Stimulated activated CD8-positive, alpha-beta memory T cell treated with anti-CD3 and anti-CD28 coated beads, Interleukin-15, amount 100 ng/mL, for 48 hours (primary cell): Measurements from ENCODE around the gene POLR3A.

Source experiments
- DNase-seq, 2 donors: peaks; one replicate each; pipeline ENCODE4 v3.0.0-alpha.2; 2020; ENCODE audit warnings: low read depth in 2 of 2

The POLR3A gene

DNA sequence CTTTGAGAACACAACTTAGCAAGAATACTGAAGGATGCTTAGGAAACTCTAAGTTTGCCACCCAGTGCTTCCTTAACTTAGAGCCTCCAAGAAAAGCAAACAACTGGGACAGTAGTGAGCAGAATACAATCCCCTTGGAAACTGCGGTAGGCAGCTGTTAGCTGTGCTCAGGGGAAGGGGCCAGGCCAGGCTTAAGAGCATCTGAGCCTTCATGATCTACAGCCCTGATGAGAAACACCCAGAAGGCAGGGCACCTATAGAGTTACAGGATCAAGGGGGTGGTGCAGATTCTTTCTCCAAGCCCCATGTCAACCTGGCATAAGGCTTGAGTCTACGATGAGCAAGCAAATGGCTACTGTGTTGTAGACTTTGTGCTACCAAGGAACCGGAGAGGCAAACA, 51.4 kb downstream of the POLR3A start:
- no peak for DNase-seq

DNA sequence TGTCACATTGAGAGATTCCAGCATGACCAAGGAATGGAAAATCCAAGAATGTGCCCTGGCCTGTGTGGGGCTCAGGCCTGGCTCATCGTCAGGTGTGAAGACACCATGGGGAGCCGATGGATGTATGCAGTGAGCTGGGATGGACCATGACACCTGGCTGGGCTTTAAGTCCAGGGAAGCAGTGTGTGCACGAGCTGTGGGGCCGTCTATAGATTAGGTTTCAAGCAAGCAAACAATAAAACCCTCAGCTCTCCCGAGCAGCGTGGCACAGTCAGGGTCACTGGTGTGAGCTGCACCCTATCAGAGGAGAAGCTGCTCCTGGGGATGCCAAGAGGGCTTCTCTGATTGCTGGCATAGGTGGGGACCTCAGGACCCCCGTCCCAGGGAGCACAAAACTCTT, 52.3 kb downstream of the POLR3A start:
- DNase-seq, result no peak

DNA sequence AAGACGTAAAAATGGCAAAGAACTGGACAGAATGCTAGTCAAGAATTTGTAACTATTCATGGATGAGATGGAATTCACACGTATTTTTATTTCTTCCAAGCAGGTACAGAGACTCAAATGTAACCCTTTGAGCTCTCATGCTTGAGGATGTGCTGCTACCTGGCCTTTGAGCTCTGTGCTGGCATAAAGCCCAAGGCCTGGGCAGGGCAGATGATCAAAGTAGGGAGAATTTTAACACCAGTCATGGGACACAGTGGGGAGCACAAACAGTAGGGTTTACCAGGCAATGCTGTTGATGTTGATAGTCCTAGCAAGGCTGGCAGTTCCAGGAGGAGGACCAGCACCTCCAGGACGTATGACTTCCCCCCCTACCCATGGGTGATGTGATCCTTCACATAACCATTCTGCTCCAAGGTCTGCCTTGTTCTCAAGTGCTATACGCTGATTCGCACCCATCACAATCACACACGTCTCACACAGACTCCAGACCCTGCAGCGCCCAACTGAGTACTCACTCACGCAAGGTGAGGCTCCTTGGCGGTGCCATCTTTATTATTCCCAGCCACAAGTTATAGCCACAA, 54.1 kb downstream of the POLR3A start:
- DNase-seq, result no peak

DNA sequence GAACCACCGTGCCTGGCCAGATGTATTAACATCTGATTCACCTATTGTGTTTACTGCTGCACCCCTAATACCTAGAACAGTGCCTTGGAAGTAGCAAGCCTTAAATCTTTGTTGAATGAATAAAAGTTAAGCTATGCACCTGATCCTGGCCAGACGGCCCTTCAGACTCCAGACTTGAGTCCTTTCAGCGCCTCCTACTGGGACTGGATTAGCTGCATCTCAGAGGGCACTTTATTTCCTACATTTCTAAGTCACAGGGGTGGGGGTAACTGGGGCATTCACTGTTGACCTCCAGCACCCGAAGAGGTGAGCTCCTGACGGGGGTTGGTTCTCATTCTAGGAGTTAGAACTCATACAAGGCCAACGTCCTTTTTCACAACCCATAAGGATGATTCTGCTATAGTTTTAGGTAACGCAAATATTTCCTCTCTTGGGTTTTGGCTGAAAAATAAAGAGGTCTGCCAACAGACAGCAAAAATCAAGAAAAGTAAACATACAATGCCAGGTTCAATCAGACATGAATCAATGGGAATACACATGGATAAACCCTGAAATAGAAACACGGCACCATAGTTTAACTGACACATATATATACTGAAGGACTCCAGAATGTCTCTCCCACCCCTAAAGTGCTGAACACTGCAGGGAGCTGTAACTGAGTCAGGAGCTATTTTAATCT, 54.8 kb downstream of the POLR3A start:
- DNase-seq, result no peak

DNA sequence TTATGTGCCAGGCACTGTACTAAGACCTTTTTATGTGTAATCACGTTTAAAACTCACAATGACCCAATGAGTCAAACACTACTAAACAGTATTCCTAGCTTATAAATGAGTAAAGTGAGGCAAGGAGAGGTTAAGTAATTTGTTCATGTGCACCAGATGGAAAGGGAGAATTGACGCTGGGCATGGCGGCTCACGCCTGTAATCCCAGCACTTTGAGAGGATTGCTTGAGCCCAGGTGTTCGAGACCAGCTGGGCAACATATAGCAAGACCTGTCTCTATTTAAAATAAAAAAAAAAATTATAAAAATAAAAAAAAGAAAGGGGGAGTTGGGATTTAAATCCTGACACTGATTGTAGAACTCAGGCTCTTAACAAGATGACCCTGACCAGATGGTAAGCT, 56.0 kb downstream of the POLR3A start:
- DNase-seq, result no peak

DNA sequence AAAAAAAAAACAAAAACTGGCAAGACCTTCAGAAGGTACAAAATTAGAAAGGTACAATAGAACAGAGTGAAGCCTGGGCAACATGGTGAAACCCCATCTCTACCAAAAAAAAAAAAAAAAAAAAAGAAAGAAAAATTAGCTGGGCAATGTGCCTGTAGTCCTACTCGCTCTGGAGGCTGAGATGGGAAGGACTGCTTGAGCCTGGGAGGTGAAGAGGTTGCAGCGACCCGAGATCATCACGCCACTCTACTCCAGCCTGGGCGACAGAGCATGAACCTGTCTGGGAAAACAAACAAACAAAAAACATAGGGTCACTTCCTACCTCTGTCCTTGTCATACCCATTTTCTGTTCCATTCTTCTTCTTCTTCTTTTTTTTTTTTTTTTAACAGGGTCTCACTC, 57.2 kb downstream of the POLR3A start:
- no peak for DNase-seq

DNA sequence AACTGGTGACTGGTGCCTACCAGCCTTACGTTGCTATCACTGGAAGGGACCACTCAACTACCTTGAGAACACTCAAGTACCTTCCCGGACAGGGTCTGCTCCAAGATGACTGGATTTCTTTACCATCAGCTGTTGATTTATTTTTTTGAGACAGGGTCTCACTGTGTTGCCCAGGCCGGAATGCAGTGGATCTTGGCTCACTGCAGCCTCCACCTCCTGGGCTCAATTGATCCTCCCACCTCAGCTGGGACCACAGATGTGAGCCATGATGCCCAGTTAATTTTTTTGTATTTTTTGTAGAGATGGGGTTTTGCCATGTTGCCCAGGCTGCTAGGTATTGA, 57.5 kb downstream of the POLR3A start:
- DNase-seq, result no peak

DNA sequence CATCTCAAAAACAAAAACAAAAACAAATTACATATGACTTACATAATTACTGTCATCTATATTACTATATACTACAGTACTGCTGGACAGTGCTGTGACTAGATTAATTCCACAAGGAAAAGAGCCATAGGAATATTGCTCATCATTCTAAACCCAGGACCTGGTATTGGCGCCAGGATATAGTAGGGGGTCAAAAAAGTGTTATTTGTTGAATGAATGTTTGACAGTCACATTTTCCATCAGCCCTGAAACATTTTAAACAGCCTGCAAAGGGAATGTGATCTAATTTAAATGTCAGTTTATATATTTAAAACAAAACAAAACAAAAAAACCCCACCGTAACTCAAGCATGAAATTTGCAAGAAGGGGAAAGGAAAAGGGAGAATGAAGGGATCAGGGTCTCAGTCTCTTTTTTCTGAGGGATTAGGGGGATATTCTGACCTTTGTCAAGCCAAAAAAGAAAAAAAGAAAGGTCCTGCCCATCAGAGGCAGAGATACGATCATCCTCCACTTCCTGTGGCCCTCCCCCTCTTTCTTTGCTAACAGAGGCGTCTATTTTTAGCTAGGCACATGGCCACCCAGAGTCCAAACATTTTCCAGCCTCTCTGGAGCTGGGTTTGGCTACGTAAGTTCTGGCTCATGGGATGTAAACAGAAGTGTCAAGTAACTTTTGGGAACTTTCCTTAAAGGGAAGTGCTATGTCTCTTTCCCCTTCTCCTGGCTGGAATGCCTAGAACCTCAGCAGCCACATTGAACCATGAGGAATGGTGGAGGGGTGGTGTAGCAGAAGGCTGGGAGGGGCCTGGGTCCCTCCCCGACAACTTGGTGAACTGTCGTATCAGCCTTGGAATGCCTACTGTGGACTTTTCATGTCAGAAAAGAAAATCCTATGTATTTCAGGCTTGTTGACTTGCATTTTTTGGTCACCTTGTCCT, 58.2 kb downstream of the POLR3A start:
- DNase-seq, result no peak

DNA sequence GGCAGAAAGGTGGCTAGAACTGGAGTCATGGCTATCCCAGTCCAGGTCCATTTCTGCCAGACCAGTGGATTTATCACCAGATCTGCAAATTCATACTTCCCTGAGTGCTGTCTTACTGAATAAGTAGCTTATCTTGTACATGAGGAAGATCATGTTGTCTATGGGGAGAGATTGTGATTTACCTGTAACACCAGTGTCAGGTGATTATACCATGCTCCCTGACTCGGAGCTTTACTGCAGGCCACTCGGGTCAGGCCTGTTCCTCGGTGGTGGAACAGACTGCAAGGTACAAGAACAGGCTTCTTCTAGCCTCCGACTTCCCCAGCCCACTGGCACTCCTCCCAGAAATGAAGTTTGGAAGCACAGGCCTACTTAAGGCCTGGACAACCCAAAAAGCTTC, 60.2 kb downstream of the POLR3A start:
- DNase-seq, result no peak

DNA sequence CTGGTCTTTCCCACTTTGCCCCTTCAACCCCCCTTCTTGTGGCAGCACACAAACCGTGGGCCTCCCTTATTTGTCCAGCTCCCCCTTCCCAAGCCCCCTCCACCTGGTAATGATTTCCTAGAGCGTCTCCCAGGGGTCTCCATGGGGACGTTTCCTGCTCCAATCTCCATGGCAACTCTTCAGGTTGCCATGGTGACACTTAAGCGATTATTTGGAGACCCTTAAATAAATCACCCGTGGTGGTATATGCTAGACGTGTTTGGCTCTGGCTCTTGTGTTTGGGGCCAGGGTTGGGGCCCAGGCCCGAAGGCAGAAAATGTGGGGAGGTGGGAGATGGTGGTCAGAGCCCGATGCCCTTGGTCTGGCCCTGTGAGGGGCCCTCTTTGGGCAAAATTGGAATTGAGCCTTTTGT, 61.7 kb downstream of the POLR3A start:
- no peak for DNase-seq

DNA sequence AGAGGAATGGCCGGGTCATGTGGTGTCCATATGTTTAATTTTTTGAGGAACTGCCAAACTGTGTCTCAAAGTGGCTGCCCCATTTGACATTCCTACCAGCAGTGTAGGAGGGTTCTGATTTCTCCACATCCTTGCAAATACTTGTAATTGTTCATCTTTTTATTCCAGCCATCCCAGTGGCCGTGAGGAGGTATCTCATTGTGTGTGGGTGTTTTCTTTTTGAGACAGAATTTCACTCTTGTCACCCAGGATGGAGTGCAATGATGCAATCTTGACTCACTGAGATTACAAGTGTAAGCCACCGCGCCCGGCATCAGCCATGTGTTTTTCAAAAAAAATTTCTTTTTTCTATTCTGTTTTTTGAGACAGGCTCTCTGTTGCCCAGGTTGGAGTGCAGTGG, 64.0 kb downstream of the POLR3A start:
- DNase-seq, result no peak

DNA sequence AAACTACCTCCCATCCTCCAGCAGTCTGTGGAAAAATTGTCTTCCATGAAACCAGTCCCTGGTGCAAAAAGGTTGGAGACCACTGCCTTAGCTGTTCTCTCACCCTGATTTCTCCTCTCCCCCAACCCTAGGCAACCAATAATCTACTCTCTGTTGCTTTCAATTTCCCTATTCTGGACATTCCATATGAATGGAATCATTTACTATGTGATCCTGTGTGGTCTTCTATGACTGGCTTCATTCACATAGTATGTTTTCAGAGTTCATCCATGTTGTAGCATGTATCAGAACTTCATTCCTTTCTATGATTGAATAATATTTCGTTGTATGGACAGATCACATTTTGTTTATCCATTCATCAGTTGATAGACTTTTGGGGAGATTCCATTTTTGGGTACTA, 64.5 kb downstream of the POLR3A start:
- DNase-seq, result no peak

DNA sequence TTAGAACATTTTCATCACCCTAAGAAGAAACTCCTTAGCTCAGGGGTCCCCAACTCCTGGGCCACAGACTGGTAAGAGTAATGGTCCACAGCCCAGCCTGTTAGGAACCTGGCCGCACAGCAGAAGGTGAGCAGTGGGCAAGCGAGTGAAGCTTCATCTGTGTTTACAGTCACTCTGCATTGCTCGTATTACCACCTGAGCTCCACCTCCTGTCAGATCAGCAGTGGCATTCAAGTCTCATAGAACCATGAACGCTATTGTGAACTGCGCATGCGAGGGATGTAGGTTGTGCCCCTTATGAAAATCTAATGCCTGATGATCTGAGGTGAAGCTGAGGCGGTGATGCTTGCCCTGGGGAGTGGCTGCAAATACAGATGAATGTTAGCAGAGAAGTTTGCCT, 65.4 kb downstream of the POLR3A start:
- no peak for DNase-seq

DNA sequence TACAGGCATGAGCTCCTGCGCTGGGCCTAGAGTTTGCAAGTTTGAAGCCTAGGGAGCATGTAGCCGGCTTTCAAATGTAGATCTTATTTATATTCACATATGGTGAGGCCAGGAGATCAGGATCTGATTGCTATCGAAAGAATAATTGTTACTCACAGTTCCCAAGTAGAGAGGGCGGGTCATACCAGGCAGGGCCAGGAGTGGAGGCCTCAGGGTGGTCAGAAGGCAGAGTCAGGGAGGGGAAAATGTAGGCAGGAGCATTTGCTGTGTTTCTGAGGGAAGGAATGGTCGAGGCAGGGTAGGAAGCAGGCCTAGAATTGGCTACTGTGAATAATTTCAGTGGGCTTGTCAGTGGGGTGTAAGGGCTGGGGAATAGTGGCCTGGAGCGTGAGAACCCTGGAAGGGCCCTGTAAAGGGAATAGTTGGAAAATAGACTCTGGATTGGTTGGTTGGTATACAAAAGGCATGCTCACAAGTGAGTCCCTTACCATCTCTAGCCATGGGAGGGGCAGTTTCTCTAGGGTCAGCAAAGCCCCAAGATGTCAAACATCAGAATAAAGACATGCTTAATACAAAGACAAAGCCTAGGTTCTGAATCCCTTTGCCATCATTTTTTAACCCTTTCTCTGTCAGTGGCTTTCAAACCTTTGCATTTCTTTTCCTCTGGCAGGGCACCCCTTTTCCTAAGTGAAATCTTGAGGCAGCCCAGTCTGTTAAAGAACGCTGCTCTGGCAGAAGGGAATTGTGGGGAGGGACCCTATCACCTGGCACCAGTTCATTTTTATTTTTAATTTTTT, 66.8 kb downstream of the POLR3A start:
- DNase-seq, result no peak

DNA sequence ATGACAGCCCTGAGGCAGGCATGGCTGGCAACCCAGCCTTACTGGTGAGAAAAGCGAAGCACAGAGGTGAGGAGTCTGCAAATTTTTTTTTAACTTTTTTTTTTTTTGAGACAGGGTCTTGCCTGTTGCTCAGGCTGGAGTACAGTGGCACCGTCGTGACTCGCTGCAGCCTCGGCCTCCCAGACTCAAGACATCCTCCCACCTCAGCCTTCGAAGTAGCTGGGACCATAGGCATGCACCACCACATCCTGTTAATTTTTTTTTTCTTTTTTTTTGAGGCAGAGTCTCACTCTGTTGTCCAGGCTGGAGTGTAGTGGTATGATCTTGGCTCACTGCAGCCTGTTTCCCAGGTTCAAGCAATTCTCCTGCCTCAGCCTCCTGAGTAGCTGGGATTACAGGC, 67.6 kb downstream of the POLR3A start:
- no peak for DNase-seq

DNA sequence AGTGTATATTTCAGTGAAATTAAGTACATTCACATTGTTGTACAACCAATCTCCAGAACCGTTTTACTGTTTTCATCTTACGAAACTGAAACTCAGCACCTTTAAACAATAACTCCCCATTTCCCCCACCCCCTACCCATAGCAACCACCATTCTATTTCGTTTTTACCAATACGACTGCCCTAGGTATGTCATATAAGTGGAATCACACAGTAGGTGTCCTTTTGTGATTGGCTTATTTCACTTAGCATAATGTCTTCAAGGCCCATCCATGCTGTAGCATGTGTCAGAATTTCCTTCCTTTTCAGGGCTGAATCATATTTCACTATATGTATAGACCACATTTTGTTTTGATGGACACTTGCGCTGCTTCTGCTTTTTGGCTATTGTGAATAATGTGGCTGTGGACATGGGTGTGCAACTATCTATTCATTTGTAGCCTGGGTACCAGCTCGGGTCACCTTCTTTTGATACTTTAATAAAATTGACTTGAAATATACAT, 68.4 kb downstream of the POLR3A start:
- DNase-seq, result no peak

DNA sequence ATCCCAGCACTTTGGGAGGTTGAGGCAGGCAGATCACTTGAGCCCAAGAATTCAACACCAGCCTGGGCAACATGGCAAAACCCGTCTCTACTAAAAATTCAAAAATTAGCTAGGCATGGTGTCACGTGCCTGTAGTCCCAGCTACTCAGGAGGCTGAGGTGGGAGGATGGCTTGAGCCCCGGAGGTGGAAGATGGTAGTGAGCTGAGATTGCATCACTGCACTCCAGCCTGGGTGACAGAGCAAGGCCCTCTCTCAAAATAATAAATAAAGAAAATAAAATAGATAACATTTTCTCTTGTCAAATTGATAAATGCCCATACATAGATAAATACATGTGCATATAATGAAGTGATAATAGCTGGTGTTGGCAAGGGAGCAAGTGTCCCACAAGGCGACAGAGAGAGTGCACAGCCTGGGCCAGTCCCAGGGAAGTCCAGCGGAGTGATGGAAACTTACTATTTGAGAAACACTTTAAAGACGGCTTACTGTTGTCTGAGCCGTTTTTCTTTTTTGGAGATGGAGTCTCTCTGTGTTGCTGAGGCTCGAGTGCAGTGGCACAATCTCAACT, 69.3 kb downstream of the POLR3A start:
- no peak for DNase-seq

DNA sequence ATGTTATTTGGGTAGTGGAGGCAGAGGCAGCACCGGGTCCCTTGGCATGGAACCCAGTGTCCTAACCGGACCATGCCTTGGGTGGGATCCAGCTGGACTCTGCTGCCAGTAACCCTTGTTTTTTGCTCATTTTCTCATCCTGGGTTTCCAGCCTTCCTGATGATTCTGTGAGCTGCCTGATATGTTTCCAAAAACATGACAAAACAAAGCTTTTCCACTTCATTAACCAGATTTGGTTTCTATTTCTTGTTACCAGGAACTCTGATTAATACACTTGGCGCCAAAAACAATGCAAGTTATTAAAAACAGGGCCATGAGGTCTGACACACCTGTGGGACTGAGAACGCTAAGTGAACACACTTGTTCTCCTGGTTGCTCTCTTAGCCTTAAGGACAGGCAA, 69.9 kb downstream of the POLR3A start:
- DNase-seq, result no peak

DNA sequence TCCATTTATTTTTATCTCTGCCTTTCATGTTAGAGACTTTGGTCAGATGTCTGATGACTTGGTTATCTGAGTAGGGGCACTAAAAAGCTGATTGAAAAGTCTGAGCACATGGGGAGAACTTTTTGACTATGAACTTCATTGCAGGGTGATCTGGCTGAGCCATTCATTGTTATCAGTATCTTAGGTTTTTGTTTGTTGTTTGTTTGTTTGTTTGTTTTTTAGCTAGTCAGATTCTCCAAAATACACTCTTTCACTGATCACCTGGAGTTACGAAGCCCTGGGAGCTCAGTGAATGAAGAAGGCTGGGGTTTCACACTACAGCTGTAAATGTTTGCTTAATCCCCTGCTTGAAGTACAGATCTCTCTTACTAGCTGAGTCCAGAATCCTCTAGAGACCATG, 74.2 kb downstream of the POLR3A start:
- DNase-seq, result no peak

DNA sequence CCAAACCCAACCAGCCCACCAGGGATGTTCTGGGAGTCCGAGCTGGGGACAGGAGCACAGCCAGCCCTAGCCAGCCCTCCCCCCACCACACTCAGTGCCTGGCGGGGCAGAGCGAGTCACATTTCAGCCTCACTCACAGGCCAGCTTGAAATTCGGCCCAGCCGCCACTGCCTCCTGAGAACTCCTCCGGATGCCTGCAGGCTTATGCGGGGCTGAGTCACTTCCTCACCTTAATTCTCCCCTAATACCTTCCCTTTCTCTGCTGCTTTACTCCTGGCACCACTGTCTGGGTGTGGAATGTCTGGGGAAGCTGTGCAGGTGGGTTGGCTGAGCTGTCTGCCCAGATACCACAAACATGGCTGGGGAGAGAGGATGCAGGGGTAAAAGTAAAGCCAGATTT, 80.1 kb downstream of the POLR3A start:
- DNase-seq, result no peak

DNA sequence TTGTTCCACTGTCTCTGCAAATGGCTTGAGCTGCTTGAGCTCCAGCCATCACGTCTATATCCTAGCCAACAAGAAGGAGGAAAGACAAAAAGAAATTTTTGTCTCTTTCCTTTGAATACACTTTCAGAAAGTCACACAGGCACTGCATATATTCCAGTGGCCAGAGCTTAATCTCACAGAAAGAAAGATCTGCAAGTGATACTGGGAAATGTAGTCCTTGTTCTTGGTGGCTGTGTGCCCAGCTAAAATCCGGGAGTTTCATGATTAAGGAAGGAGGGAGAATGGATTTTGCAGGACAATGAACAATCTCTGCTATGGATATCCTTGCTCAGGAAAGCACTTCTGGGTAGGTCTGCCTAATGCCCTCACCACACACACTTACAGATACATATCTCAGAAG, 83.2 kb downstream of the POLR3A start:
- no peak for DNase-seq

DNA sequence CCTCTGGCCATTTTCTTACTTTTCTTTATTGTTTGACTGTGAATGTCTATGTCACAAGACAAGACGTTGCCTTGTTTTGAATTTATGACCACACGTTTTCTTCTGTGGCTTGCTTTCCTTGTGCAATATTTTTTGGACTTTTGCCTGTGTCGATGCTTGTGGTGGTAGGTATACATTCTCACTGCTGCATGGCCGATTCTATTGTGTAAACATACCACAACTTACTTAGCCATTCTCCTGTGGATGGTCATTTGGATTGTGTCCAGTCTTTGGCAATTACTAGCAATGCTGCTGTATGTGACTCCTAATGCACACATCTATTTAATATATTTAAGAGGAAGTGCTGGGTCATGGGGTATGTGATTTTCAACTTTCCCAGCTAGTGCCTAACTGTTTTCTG, 84.8 kb downstream of the POLR3A start:
- no peak for DNase-seq
